Neural cell (in vitro differentiated cells): ENCODE measurements around the gene MEX3A. TPM values are rescaled to one million over a fixed set of nuclear protein-coding genes. Genes with fewer than 3 reads are reported as not detected.

Experiments used
- H2AFZ ChIP-seq: fragments of 200-600, 300-800 bp; sonication (generic), shearing (Covaris generic); 2 replicates; pipeline ENCODE4 v1.6.0; 2014; ENCODE audit warnings: low read depth, mild to moderate bottlenecking, antibody characterized with exemption, low read length, moderate library complexity
- H3F3A ChIP-seq: fragments of 200-600 bp; shearing (Covaris generic); 2 replicates; pipeline ENCODE4 v1.6.1; 2016; ENCODE audit warnings: mild to moderate bottlenecking, moderate library complexity, mixed read lengths, antibody characterized with exemption, low read length; ENCODE audit not compliant: insufficient read depth, poor library complexity, severe bottlenecking
- H3K27ac ChIP-seq: fragments of 200-600, 300-800 bp; sonication (generic), shearing (Covaris generic); 2 replicates; pipeline ENCODE4 v1.5.1; 2014; ENCODE audit warnings: mild to moderate bottlenecking, low read length, moderate library complexity
- H3K27me3 ChIP-seq: fragments of 300-800, 200-600 bp; sonication (generic), shearing (Covaris generic); 2 replicates; pipeline ENCODE4 v1.6.0; 2014; ENCODE audit warnings: mild to moderate bottlenecking, low read depth, low read length, moderate library complexity; ENCODE audit not compliant: insufficient read depth
- H3K36me3 ChIP-seq: fragments of 300-800, 200-600 bp; sonication (generic), shearing (Covaris generic); 2 replicates; pipeline ENCODE4 v1.5.1; 2014; ENCODE audit warnings: mild to moderate bottlenecking, antibody characterized with exemption, low read length, moderate library complexity; ENCODE audit not compliant: insufficient read depth
- H3K4me2 ChIP-seq: fragments of 300-800, 200-600 bp; sonication (generic), shearing (Covaris generic); 2 replicates; pipeline ENCODE4 v1.6.0; 2014; ENCODE audit warnings: mild to moderate bottlenecking, low read length
- H3K4me3 ChIP-seq: fragments of 300-800, 200-600 bp; sonication (generic), shearing (Covaris generic); 2 replicates; pipeline ENCODE4 v1.5.1; 2014; ENCODE audit warnings: mild to moderate bottlenecking, low read length, moderate library complexity
- H3K79me2 ChIP-seq: fragments of 200-600 bp; shearing (Covaris generic); replicated peaks from 2 replicates; pipeline ENCODE4 v1.6.0; 2014; ENCODE audit warnings: mild to moderate bottlenecking, low read length, moderate library complexity; ENCODE audit not compliant: insufficient read depth
- H3K9ac ChIP-seq: fragments of 300-800, 200-600 bp; sonication (generic), shearing (Covaris generic); 2 replicates; pipeline ENCODE4 v1.6.1; 2016; ENCODE audit warnings: mild to moderate bottlenecking, low read length, mixed read lengths
- H3K9me2 ChIP-seq: fragments of 200-600 bp; shearing (Covaris generic); 2 replicates; pipeline ENCODE4 v1.6.1; 2016; ENCODE audit warnings: mild to moderate bottlenecking, low read length, mixed read lengths; ENCODE audit not compliant: insufficient read depth
- H3K9me3 ChIP-seq: fragments of 200-600, 300-800 bp; sonication (generic), shearing (Covaris generic); 2 replicates; pipeline ENCODE4 v1.6.1; 2016; ENCODE audit warnings: mild to moderate bottlenecking, mixed run types, low read length, moderate library complexity, mixed read lengths
- H4K20me1 ChIP-seq: fragments of 200-600 bp; shearing (Covaris generic); 2 replicates; pipeline ENCODE4 v1.6.1; 2016; ENCODE audit warnings: mild to moderate bottlenecking, mixed run types; ENCODE audit not compliant: insufficient read depth
- CTCF ChIP-seq: fragments of 450-650 bp; IDR thresholded peaks from 2 replicates; pipeline ENCODE4 v1.5.1; 2014; ENCODE audit warnings: antibody characterized with exemption, mild to moderate bottlenecking, moderate library complexity; ENCODE audit not compliant: poor library complexity, severe bottlenecking
- EP300 ChIP-seq: fragments of 450-650 bp; conservative IDR thresholded peaks from 2 replicates; pipeline ENCODE4 v1.6.1; 2014; ENCODE audit warnings: antibody characterized with exemption, mild to moderate bottlenecking, moderate library complexity; ENCODE audit not compliant: poor library complexity, severe bottlenecking
- EZH2 ChIP-seq: fragments of 200-600, 300-800 bp; shearing (Covaris generic), sonication (generic); IDR thresholded peaks from 2 replicates; pipeline ENCODE4 v1.6.1; 2014; ENCODE audit warnings: antibody characterized with exemption, low read length, borderline replicate concordance, mild to moderate bottlenecking; ENCODE audit not compliant: insufficient read depth, poor library complexity, severe bottlenecking
- MXI1 ChIP-seq: fragments of 450-650 bp; conservative IDR thresholded peaks from 2 replicates; pipeline ENCODE4 v1.6.1; 2014; ENCODE audit warnings: antibody characterized with exemption, mild to moderate bottlenecking; ENCODE audit not compliant: poor library complexity, severe bottlenecking
- POLR2AphosphoS5 ChIP-seq: IDR thresholded peaks from 2 replicates; pipeline ENCODE4 v1.6.1; 2012
- RAD21 ChIP-seq: fragments of 450-650 bp; conservative IDR thresholded peaks from 2 replicates; pipeline ENCODE4 v1.6.1; 2014; ENCODE audit warnings: antibody characterized with exemption, mild to moderate bottlenecking, moderate library complexity
- REST ChIP-seq: IDR thresholded peaks from 2 replicates; pipeline ENCODE4 v1.6.1; 2012; ENCODE audit warnings: borderline replicate concordance
- SMC3 ChIP-seq: fragments of 450-650 bp; conservative IDR thresholded peaks from 2 replicates; pipeline ENCODE4 v1.6.1; 2014; ENCODE audit warnings: antibody characterized with exemption, mild to moderate bottlenecking, moderate library complexity; ENCODE audit not compliant: poor library complexity
- TAF1 ChIP-seq: IDR thresholded peaks from 2 replicates; pipeline ENCODE4 v1.6.1; 2012; ENCODE audit warnings: low read depth
- polyA minus RNA-seq: library from RNA; depleted of rRNA, polyadenylated mRNA; stranded (reverse); fragments of >200 nt; gene quantifications from 2 replicates; pipeline ENCODE4 v1.2.3, GENCODE V29; 2014
- polyA plus RNA-seq: library from polyadenylated mRNA; depleted of rRNA; stranded (reverse); fragments of >200 nt; gene quantifications from 2 replicates; pipeline ENCODE4 v1.2.3, GENCODE V29; 2014

Gene MEX3A
- polyA plus RNA-seq = 39.8 and 44.4 TPM in 2 replicates
- 114 and 119 TPM in 2 replicates for polyA minus RNA-seq

- TF ChIP-seq REST (peak; percentile 65), MXI1 (peak; percentile 86), TAF1 (peak; percentile 90), RAD21 (no peak), CTCF (no peak), EP300 (peak; percentile 40), EZH2 (no peak), SMC3 (no peak), POLR2AphosphoS5 (peak; percentile 90)
- peak within 1 kb of the TSS; percentile 65 for H2AFZ ChIP-seq
- no peaks in the 10 kb centered on the region for H3F3A ChIP-seq
- H3K4me3 ChIP-seq = peak within 1 kb of the TSS; percentile 93
- no peaks in the 10 kb centered on the region for H3K36me3 ChIP-seq
- peak within 1 kb of the TSS; percentile 99 for H3K9ac ChIP-seq
- H3K27me3 ChIP-seq = no peaks in the 10 kb centered on the region
- H4K20me1 ChIP-seq = peaks cover 31% of the 10 kb centered on the region
- H3K9me2 ChIP-seq = no peaks in the 10 kb centered on the region
- H3K79me2 ChIP-seq = peaks cover 94% of the 10 kb centered on the region
- H3K4me2 ChIP-seq = peak within 1 kb of the TSS; percentile 83
- no peaks in the 10 kb centered on the region for H3K9me3 ChIP-seq
- peak within 1 kb of the TSS; percentile 98 for H3K27ac ChIP-seq
Observed at GRCh38 chr1:156082309-156083091, at the start of gene MEX3A. MEX3A (minus strand) TSS chr1:156082465; CDS start chr1:156081998, 467 bp downstream.

- Histone ChIP-seq H3K79me2 (peaks cover 3% of the 10 kb centered on the region), H3K4me3 (no peak overlapping the region), H3K9me2 (no peaks in the 10 kb centered on the region), H3F3A (no peaks in the 10 kb centered on the region), H3K36me3 (no peaks in the 10 kb centered on the region), H4K20me1 (no peaks in the 10 kb centered on the region), H3K9ac (no peak overlapping the region), H3K27ac (no peak overlapping the region), H3K9me3 (no peaks in the 10 kb centered on the region), H2AFZ (no peak overlapping the region), H3K27me3 (no peaks in the 10 kb centered on the region), H3K4me2 (no peak overlapping the region)
- TF ChIP-seq POLR2AphosphoS5 (no peak), MXI1 (no peak), EZH2 (no peak), CTCF (peak; percentile 37)
Observed at GRCh38 chr1:156130578-156130942, 48.3 kb upstream of the MEX3A start.
